Activated naive CD4-positive, alpha-beta T cell treated with anti-CD3 and anti-CD28 coated beads, Interleukin-2, amount 10 ng/mL, durations not matched to agents 7 days and 5 days (primary cell): Measurements from ENCODE around the gene HIPK4.
A peak's percentile ranks its signal among the peaks of the same experiment; 100 is the strongest.

Source experiments
- CTCF ChIA-PET: fragments of 350-600 bp; sonication (Branson Sonifier 250); formaldehyde crosslinking; loops from one replicate; lab custom pipeline; 2021; ENCODE audit warnings: antibody characterized with exemption; lab: Charles Lee
- DNase-seq: peaks from one replicate; pipeline ENCODE4 v3.0.0-alpha.2; 2020
- H3K27ac Mint-ChIP-seq: one replicate; pipeline ENCODE4 v1.8.0; 2021; ENCODE audit warnings: mild to moderate bottlenecking, moderate library complexity, mixed read lengths
- H3K27me3 Mint-ChIP-seq: one replicate; pipeline ENCODE4 v1.8.0; 2021; ENCODE audit warnings: mild to moderate bottlenecking, mixed read lengths
- H3K36me3 Mint-ChIP-seq: one replicate; pipeline ENCODE4 v1.8.0; 2021; ENCODE audit warnings: mixed read lengths
- H3K4me1 Mint-ChIP-seq: one replicate; pipeline ENCODE4 v1.8.0; 2021; ENCODE audit warnings: mixed read lengths
- H3K4me3 Mint-ChIP-seq: one replicate; pipeline ENCODE4 v1.8.0; 2021; ENCODE audit warnings: mild to moderate bottlenecking, moderate library complexity, mixed read lengths
- H3K9me3 Mint-ChIP-seq: one replicate; pipeline ENCODE4 v1.8.0; 2021; ENCODE audit warnings: mixed read lengths

HIPK4 gene

GRCh38 chr19:40421993-40422747, 32.2 kb upstream of the HIPK4 start:
- Mint-ChIP-seq H3K4me3 (peak overlapping the region; percentile 81), H3K27ac (peak overlapping the region; percentile 95), H3K4me1 (peaks cover 55% of the 10 kb centered on the region), H3K36me3 (peaks cover 16% of the 10 kb centered on the region), H3K9me3 (no peaks in the 10 kb centered on the region), H3K27me3 (peaks cover 12% of the 10 kb centered on the region)
- DNase-seq = no peak
- CTCF ChIA-PET = interaction anchor here (2.7 kb wide), 1 partner anchor 11 kb away, joined by 9 read pairs; no protein-coding TSS in a partner anchor

DNA sequence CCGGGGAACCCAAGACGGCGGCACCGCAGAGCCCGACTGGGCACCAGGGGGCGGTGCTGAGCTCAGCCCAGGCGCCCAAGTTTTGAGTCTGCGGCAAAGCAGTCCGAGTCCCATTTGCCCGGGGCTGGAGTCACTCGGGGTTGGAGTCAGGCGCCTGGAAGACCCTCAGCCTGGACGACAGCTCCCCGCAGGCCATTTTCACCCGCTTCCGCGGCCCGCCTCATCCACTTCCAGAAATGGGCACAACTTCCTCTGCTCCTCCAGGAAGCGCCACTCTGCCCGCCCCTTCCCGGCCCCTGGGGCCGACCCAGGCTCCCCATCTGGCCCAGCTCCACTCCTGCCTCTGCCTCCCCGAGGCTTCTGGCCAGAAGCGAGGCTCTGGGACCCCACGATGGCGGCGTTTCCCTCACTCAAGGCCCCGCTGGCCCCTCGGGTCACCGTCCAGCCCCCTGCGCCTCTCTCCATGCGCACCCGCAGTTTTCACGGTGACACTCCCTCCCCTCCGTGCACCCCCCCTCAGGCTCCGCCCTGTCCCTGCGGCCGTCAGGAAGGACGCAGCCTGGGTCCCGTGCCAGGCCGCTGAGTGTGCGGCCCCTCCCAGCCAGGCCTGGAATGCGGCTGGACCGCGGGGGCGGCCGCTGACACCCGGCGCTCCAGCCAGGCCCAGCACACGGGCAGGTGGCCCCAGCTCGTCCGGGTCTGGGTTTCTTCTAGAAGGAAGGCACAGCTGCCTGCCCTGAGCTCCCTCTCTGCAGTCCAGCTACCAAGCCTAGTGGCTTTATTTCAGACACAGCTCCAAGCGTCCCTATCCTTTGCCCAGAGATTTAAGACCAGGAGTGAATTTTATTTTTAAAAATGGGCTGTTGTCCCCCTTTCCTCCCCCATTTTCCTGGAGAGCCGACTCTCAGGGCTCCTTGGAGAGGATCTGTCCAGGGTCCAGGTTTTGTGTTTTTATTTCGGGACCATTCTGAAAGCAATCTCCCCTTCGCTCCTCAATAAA, 31.1 kb upstream of the HIPK4 start:
- Mint-ChIP-seq H3K4me3 (peak overlapping the region; percentile 81), H3K27ac (peak overlapping the region; percentile 95), H3K4me1 (peaks cover 59% of the 10 kb centered on the region), H3K9me3 (no peaks in the 10 kb centered on the region), H3K36me3 (peaks cover 16% of the 10 kb centered on the region), H3K27me3 (peaks cover 11% of the 10 kb centered on the region)
- CTCF ChIA-PET = interaction anchor here (0.7 to 2.7 kb wide), 12 partner anchors 9 to 214 kb away, joined by 3 to 15 read pairs (median 6); partner anchors contain the start of genes BLVRB and SERTAD3
- peak; percentile 86 for DNase-seq

- CTCF ChIA-PET = interaction anchor here (0.6 to 2.7 kb wide), 13 partner anchors 9 to 214 kb away, joined by 3 to 15 read pairs (median 4); partner anchors contain the start of genes BLVRB and SERTAD3
- no peak for DNase-seq
- Mint-ChIP-seq H3K4me1 (peaks cover 62% of the 10 kb centered on the region), H3K27ac (peak overlapping the region; percentile 95), H3K27me3 (peaks cover 6% of the 10 kb centered on the region), H3K36me3 (peaks cover 16% of the 10 kb centered on the region), H3K9me3 (no peaks in the 10 kb centered on the region), H3K4me3 (peak overlapping the region; percentile 81)
Observed at GRCh38 chr19:40420451-40420765, 30.4 kb upstream of the HIPK4 start.

- Mint-ChIP-seq H3K9me3 (no peaks in the 10 kb centered on the region), H3K27ac (peak overlapping the region; percentile 28), H3K27me3 (peaks cover 6% of the 10 kb centered on the region), H3K4me3 (peak overlapping the region; percentile 65), H3K4me1 (peaks cover 59% of the 10 kb centered on the region), H3K36me3 (peaks cover 14% of the 10 kb centered on the region)
- DNase-seq = no peak
- CTCF ChIA-PET = interaction anchor here (0.6 to 2.7 kb wide), 7 partner anchors 8 to 183 kb away, joined by 3 to 15 read pairs (median 9); partner anchors contain the start of genes BLVRB and SERTAD3
Observed at GRCh38 chr19:40419780-40420179, 29.8 kb upstream of the HIPK4 start.

DNA sequence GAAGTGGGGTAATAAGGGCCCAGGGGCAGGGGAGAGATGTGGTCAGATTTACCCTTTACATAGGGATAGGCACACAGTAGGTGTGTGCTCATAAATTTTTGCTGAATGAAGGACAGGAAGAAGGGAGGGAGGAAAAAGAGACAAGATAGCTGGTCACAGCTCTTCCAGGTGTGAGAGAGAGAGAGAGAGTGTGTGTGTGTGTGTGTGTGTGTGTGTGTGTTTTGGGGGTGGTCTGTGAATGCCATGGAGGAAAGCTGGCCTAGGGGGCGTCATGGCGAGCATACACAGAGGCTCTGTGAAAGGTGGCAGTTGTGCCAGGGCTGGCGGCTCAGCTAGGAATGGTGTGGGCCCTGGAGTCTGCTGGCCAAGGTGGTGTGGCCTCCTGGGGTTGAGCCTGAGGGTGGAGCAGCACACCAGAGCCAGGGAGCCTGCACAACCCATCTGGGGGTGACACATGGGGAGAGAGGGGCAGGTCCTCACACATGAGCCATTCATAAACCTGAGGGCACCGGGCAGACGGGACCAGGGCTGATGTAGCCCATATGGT, 29.2 kb upstream of the HIPK4 start:
- CTCF ChIA-PET = interaction anchor here (0.8 to 2.6 kb wide), 3 partner anchors 11 to 184 kb away, joined by 3 to 15 read pairs (median 4); no protein-coding TSS in a partner anchor
- DNase-seq = no peak
- peaks cover 6% of the 10 kb centered on the region for H3K27me3 Mint-ChIP-seq
- peaks cover 10% of the 10 kb centered on the region for H3K36me3 Mint-ChIP-seq
- no peak overlapping the region for H3K4me3 Mint-ChIP-seq
- no peaks in the 10 kb centered on the region for H3K9me3 Mint-ChIP-seq
- H3K4me1 Mint-ChIP-seq = peaks cover 53% of the 10 kb centered on the region
- H3K27ac Mint-ChIP-seq = no peak overlapping the region

DNA sequence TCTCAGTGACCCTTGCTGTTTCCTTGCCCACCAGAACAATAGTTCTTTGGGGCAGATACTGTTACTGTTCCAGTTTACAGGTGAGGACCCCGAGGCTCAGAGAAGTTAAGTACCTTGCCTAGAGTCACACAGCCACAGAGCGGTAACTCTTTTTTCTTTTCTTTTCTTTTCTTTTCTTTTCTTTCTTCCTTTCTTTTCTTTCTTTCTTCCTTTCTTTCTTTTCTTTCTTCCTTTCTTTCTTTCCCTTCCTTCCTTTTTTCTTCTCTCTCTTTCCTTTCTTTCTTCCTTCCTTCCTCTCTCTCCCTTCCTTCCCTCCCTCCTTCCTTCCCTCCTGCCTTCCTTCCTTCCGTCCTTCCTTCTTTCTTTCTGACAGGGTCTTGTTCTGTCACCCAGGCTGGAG, 28.1 kb upstream of the HIPK4 start:
- DNase-seq = no peak

DNA sequence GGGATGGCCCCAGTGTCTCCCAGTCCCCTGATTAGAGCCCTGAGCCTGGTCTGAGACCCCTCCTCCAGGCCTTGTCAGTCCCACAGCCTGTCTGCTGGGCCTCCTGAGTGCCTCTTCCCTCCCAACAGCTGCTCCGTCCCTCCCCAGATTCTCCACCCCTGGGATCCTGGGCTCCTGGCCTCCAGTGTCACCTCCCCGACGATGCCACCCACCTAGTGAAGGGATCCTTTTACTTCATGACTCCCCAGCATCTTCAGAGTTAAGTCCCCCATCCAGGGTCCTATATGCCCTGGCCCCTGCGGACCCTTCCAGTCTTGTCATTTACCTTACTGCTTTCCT, 27.6 kb upstream of the HIPK4 start:
- Mint-ChIP-seq H3K4me3 (no peak overlapping the region), H3K4me1 (peaks cover 46% of the 10 kb centered on the region)

More for the DNA sequence above, 28.1 kb upstream of the HIPK4 start:
- H3K9me3 Mint-ChIP-seq = no peaks in the 10 kb centered on the region
- H3K27ac Mint-ChIP-seq = no peak overlapping the region
- no peak overlapping the region for H3K4me3 Mint-ChIP-seq
- H3K27me3 Mint-ChIP-seq = peaks cover 14% of the 10 kb centered on the region
- H3K4me1 Mint-ChIP-seq = peaks cover 47% of the 10 kb centered on the region
- CTCF ChIA-PET = interaction anchor here (0.6 to 1.3 kb wide), 3 partner anchors 14 to 731 kb away, joined by 3 to 4 read pairs (median 3); no protein-coding TSS in a partner anchor
- peaks cover 10% of the 10 kb centered on the region for H3K36me3 Mint-ChIP-seq

DNA sequence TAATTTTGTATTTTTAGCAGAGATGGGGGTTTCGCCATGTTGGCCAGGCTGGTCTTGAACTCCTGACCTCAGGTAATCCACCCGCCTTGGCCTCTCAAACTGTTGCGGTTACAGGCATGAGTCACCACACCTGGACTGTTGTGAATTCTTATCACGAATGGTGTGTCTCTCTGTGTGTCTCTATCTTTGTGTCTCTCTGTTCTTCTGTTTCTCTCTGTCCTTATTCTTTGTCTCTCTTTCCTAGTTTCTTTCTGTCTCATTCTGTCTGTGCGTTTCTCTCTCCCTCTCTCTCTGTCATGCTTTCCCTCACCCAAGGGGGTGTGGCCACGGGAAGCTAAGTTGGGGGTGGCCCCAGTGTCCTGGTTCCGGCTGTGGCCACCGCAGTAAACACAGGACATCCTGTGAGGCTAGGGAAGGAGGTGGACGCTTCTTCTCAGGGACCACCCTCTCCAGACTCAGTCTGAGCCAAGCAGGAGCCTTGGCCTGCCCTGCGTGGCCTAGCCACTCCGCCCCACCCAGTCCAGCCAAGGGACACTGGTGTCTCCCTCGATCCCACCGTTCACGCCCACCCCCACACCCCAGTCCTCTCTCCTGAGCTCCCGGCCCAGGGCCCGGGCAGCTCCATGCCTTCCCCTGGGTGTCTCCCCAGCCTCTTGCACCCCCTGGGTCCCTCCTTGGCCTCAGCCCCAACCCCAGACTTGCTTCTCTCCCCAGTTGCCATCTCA, 27.1 kb upstream of the HIPK4 start:
- H3K4me1 Mint-ChIP-seq = peaks cover 41% of the 10 kb centered on the region
- H3K36me3 Mint-ChIP-seq = peaks cover 4% of the 10 kb centered on the region
- CTCF ChIA-PET = interaction anchor here (0.6 to 1.6 kb wide), 3 partner anchors 9 to 730 kb away, joined by 3 to 4 read pairs (median 3); partner anchors contain the start of gene BLVRB
- H3K9me3 Mint-ChIP-seq = no peaks in the 10 kb centered on the region
- H3K4me3 Mint-ChIP-seq = no peak overlapping the region
- peaks cover 16% of the 10 kb centered on the region for H3K27me3 Mint-ChIP-seq
- H3K27ac Mint-ChIP-seq = peak overlapping the region; percentile 1
- DNase-seq = no peak

More for the DNA sequence above, 27.6 kb upstream of the HIPK4 start:
- H3K36me3 Mint-ChIP-seq = peaks cover 10% of the 10 kb centered on the region
- no peak for DNase-seq
- peak overlapping the region; percentile 11 for H3K27ac Mint-ChIP-seq
- CTCF ChIA-PET = interaction anchor here (0.6 to 1.0 kb wide), 2 partner anchors 10 to 730 kb away, joined by 3 read pairs; no protein-coding TSS in a partner anchor
- H3K27me3 Mint-ChIP-seq = peaks cover 15% of the 10 kb centered on the region
- H3K9me3 Mint-ChIP-seq = no peaks in the 10 kb centered on the region

DNA sequence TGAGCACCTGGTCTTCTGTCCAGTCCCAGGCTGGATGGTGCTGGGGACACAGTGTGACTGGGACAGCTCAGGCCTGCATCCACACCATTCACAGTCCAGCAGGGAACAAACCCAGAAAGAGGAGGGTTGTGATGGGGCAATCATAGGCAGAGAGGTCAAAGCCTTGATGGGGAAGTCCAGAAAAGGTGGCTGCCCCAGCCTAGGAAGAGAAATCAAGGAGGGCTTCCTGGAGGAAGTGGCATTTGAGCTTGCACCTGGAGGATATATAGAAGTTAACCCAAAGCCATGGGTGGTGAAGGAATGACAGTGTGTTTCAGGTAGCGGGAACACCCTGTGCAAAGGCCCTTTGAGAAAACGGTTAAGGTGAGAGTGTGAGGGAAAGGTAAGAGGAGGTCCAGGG, 25.8 kb upstream of the HIPK4 start:
- Mint-ChIP-seq H3K4me1 (peaks cover 32% of the 10 kb centered on the region), H3K27ac (no peak overlapping the region), H3K4me3 (no peak overlapping the region), H3K27me3 (peaks cover 20% of the 10 kb centered on the region), H3K9me3 (no peaks in the 10 kb centered on the region), H3K36me3 (peaks cover 1% of the 10 kb centered on the region)
- CTCF ChIA-PET = interaction anchor here (1.6 kb wide), 1 partner anchor 50 kb away, joined by 4 read pairs; the partner anchor contains the start of gene BLVRB
- DNase-seq = no peak

- Mint-ChIP-seq H3K4me3 (no peak overlapping the region), H3K36me3 (peaks cover under 1% of the 10 kb centered on the region), H3K27me3 (peaks cover 20% of the 10 kb centered on the region), H3K9me3 (no peaks in the 10 kb centered on the region), H3K4me1 (peaks cover 28% of the 10 kb centered on the region), H3K27ac (no peak overlapping the region)
- DNase-seq = no peak
- CTCF ChIA-PET = interaction anchor here (2.6 kb wide), 1 partner anchor 50 kb away, joined by 12 read pairs; the partner anchor contains the start of gene BLVRB
Observed at GRCh38 chr19:40414542-40415535, 24.9 kb upstream of the HIPK4 start.

GRCh38 chr19:40413291-40413845, 23.4 kb upstream of the HIPK4 start, which contains the start of gene PRX:
Gene PRX (minus strand): TSS chr19:40413378. CDS start chr19:40407932, 5,446 bp downstream.
- CTCF ChIA-PET = interaction anchor here (1.0 to 2.6 kb wide), 2 partner anchors 52 to 108 kb away, joined by 4 to 12 read pairs; partner anchors contain the start of gene BLVRB
- no peak for DNase-seq
- Mint-ChIP-seq H3K36me3 (no peaks in the 10 kb centered on the region), H3K4me3 (no peak within 1 kb of the TSS), H3K27ac (no peak within 1 kb of the TSS), H3K9me3 (no peaks in the 10 kb centered on the region), H3K4me1 (peaks cover 24% of the 10 kb centered on the region), H3K27me3 (peaks cover 21% of the 10 kb centered on the region)
